Fibroblast of mammary gland (primary cell): ENCODE data around the gene HSPA1B.
"Not testable (repeated sequence)": the region's sequence is repeated elsewhere in the genome, so short reads cannot be mapped to it uniquely, and the experiment has no call there.

Source experiments
- DNase-seq: peaks from one replicate; pipeline ENCODE4 v3.0.0-alpha.2; 2010; ENCODE audit warnings: low read depth
- H3K4me3 ChIP-seq: 2 replicates; pipeline ENCODE4 v1.5.1; 2011; ENCODE audit warnings: low read depth, mild to moderate bottlenecking, low read length, moderate library complexity; ENCODE audit not compliant: control insufficient read depth
- TF ChIP-seq, protein P1 (sequence below): conservative IDR thresholded peaks from 2 replicates; pipeline ENCODE4 v1.5.1; 2011; ENCODE audit warnings: low read depth, low read length, inconsistent platforms; ENCODE audit not compliant: control insufficient read depth, insufficient read depth

The HSPA1B gene

DNA sequence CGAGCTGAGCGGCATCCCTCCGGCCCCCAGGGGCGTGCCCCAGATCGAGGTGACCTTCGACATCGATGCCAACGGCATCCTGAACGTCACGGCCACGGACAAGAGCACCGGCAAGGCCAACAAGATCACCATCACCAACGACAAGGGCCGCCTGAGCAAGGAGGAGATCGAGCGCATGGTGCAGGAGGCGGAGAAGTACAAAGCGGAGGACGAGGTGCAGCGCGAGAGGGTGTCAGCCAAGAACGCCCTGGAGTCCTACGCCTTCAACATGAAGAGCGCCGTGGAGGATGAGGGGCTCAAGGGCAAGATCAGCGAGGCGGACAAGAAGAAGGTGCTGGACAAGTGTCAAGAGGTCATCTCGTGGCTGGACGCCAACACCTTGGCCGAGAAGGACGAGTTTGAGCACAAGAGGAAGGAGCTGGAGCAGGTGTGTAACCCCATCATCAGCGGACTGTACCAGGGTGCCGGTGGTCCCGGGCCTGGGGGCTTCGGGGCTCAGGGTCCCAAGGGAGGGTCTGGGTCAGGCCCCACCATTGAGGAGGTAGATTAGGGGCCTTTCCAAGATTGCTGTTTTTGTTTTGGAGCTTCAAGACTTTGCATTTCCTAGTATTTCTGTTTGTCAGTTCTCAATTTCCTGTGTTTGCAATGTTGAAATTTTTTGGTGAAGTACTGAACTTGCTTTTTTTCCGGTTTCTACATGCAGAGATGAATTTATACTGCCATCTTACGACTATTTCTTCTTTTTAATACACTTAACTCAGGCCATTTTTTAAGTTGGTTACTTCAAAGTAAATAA lies 10.2 kb upstream of the HSPA1B start:
- DNase-seq, result peak; percentile 40
- TF ChIP-seq, protein P1, sequence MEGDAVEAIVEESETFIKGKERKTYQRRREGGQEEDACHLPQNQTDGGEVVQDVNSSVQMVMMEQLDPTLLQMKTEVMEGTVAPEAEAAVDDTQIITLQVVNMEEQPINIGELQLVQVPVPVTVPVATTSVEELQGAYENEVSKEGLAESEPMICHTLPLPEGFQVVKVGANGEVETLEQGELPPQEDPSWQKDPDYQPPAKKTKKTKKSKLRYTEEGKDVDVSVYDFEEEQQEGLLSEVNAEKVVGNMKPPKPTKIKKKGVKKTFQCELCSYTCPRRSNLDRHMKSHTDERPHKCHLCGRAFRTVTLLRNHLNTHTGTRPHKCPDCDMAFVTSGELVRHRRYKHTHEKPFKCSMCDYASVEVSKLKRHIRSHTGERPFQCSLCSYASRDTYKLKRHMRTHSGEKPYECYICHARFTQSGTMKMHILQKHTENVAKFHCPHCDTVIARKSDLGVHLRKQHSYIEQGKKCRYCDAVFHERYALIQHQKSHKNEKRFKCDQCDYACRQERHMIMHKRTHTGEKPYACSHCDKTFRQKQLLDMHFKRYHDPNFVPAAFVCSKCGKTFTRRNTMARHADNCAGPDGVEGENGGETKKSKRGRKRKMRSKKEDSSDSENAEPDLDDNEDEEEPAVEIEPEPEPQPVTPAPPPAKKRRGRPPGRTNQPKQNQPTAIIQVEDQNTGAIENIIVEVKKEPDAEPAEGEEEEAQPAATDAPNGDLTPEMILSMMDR, result peak; percentile 4
- H3K4me3 ChIP-seq, result peak overlapping the region; percentile 51

DNA sequence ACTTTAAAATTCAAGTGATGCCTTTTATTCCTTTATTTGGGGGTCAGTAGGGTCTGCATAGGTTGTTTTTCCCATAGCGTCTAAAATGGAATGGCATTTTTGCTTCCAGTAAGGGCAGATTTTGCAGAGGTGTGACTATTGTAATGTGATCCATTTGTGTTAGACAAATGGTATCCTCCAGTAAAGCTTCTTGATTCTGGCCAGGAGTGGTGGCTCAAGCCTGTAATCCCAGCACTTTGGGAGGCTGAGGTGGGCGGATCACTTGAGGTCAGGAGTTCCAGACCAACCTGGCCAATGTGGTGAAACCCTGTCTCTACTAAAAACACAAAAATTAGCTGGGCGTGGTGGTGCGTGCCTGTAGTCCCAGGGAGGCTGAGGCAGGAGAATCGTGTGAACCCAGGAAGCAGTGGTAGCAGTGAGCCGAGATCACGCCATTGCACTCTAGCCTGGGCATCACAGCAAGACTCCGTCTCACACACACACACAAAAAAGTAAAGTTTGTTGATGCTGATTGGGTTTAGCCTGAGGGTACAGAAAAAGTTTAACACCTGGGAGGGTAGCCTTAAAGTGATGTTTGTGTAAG lies 9.5 kb upstream of the HSPA1B start:
- not testable (repeated sequence) for DNase-seq
- peak overlapping the region; percentile 51 for H3K4me3 ChIP-seq

DNA sequence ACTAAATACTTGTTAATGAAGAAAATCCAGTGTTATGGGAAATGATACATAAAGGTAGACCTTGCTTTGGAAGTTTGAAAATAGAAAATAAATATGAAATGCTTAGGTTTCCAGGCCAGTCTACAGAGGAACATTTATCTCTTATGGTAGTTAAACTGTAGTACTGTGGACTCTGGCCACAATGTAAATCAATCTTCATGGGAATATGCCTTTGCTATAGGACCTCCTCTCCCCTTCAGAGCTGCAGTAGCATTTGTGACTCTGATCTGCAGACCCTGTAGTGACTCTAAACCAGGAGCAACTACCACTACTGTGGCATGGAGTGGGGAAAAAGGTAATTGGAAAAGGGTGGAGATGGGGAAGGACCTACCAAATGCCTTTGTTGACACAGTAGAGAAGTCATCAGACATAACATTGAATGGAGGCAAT lies 7.7 kb upstream of the HSPA1B start:
- TF ChIP-seq, protein P1, result no peak
- DNase-seq, result no peak
- H3K4me3 ChIP-seq, result no peak overlapping the region

DNA sequence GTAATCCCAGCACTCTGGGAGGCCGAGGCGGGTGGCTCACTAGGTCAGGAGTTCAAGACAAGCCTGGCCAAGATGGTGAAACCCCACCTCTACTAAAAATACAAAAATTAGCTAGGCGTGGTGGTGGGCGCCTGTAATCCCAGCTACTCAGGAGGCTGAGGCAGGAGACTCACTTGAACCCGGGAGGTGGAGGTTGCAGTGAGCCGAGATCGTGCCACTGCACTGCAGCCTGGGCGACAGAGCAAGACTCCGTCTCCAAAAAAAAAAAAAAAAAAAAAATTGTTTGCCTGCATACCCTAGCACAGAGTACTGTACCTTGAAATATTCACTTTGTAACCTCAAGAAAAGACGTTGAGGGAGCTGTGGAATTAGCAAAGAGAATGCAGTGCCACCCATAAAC lies 7.1 kb upstream of the HSPA1B start:
- not testable (repeated sequence) for DNase-seq, H3K4me3 ChIP-seq

DNA sequence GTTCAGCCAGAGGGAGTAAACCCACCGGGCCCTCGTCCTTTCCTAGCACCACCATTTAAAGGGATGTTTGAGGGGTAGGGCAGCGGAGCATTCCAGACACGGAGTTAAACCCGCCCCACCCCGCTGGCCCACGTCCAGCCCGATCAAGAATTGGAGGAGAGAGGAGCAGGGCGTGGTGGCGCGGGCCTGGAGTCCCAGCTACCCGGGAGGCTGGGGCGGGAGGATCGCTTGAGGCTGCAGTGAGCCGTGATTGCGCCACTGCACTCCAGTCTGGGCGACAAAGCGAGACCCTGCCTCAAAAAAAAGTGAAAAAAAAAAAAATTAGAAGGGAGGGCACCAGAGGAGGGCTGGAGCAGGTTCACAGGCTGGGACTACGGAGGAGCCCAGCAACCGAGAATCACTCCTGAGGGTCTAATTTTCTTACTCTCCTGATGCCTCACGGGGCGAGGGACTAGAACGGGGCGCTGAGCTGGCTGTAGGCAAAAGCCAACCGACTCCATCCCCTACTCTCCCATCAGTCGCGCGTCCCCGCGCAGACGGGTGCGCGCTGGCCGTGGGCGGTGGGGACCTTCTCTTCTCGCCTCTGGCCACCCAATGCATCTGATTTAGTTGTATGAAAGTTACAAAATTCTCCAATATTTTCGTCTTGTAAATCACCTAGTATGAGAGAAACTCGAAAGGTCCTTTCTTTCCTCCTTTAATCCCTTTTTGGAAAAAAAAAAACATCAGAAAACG lies 6.1 kb upstream of the HSPA1B start:
- TF ChIP-seq, protein P1, result no peak
- H3K4me3 ChIP-seq, result peak overlapping the region; percentile 63
- peak; percentile 41 for DNase-seq

DNA sequence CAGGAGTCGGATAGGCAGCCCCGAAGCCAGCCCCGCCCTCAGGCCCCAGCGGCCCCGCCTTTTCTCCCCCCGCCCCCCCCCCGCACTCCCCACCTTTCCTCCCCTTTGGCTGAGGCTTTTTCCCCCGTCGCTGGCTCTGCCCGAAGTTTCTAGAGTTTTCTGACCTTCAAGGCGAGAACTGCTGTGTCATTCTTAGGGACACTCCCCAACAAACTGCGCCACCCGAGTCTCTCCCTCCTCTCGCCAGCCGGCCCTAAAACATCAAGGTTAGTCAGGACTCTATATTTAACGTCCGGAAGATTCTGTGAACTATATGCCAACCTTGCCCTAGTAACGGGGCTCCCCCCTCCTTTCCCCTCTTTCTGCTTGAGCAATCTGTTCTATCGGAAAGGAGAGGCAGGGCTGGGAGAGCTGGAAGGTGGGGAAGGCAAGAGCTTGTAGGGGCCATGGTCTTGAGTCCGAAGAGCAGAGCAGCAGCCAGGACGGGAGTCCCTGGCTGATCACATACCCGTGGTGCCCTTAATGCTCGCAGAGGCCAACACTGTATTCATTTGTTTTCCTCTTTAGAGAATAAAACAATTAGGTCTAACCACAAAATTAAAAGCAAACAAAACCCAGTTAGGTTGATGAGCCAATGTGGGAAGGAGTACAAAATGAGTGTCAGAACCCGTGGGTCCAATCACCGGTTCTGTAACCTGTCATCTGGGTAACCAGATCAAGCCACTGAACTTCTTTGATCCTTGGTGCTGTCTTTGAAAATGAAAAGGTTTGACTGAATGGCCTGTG lies 5.3 kb upstream of the HSPA1B start:
- peak; percentile 85 for DNase-seq
- TF ChIP-seq, protein P1, result no peak
- peak overlapping the region; percentile 63 for H3K4me3 ChIP-seq

DNA sequence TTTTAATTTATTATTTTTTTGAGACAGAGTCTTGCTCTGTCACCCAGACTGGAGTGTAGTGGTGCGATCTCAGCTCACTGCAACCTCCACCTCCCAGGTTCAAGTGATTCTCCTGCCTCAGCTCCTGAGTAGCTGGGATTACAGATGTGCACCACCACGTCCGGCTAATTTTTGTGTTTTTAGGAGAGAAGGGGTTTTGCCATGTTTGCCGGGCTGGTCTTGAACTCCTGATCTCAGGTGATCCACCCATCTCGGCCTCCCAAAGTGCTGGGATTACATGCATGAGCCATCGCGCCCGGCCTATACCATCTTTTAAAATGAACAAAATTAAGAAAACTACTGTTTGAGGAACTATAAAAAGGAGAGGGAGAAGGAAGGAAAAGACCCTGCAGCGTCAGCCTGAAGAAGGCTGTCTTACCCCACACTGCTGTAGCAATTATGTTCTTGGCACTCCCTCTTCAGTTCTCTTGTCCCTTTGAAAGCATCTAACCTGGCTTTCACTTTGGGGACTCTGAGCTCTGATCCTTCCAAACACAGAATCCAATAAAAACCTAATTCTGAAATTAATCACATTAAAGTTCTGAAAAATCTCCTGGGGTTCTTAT lies 3.8 kb upstream of the HSPA1B start:
- H3K4me3 ChIP-seq, DNase-seq: not testable (repeated sequence)

DNA sequence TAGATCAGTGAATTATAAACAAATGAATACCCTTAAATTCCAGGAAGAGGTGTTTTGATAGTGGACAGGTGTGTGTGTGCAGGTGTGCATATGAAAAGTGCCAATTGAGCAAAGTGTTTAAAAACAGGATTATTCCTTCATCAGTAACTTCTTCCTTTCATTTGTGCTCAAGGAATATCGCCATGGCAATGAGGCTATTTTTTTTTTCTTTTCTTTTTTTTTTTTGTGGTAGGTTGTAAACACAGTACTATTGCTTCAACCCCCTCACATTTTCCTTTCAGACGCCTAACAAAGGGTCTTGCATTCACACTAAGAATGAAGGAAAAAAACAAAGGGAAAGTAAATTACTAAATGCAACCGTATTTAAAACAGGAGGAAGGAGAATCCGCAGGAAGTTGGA lies 2.0 kb upstream of the HSPA1B start:
- DNase-seq, result no peak
- TF ChIP-seq, protein P1, result no peak
- no peak overlapping the region for H3K4me3 ChIP-seq
